Measurements from ENCODE around the gene NCOA3. TPM values are rescaled to one million over a fixed set of nuclear protein-coding genes. Genes with fewer than 3 reads are reported as not detected.

NCOA3 gene
- polyA plus RNA-seq, 1 donor, result 16.4 TPM

- Histone ChIP-seq H3K4me1 (ENCODE audit: control insufficient read depth, insufficient read depth, low read length) (peaks cover 10% of the 10 kb centered on the region), H3K9me3 (ENCODE audit: control insufficient read depth, low read depth, low read length) (no peaks in the 10 kb centered on the region), H3K4me3 (ENCODE audit: low read length) (no peak overlapping the region), H3K36me3 (ENCODE audit: control insufficient read depth, insufficient read depth, low read length) (peaks cover 32% of the 10 kb centered on the region), H3K27me3 (ENCODE audit: control insufficient read depth, insufficient read depth, low read length) (no peaks in the 10 kb centered on the region), H3K27ac (ENCODE audit: low read length) (no peak overlapping the region)
- no peak for DNase-seq
- WGBS (ENCODE audit: insufficient coverage, low lambda C conversion rate), result no CpG with 5 or more reads among the region's 27 CpGs
Observed at GRCh38 chr20:47665221-47665991, 163.7 kb downstream of the NCOA3 start.

DNA sequence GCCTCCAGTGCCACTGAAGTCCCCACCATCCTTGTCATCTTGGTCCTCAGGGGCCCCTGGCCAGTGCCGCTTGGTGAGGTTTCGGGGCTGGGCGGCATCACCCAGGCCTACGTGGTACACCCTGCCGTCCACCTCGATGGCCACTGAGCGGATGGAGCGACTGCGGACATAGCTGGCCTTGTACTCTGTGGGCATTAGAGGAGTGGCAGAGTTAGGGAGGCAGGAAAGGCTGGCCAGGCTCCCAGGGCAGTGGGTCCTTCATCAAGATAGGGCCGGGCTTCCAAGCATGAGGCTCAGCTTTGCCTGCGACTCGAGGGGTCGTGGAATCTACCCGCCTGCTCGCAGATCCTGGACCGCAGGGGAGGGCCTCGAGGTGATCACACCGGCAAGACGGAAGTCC lies 164.6 kb downstream of the NCOA3 start:
- H3K27me3 ChIP-seq (ENCODE audit: control insufficient read depth, insufficient read depth, low read length), result no peaks in the 10 kb centered on the region
- no peaks in the 10 kb centered on the region for H3K9me3 ChIP-seq (ENCODE audit: control insufficient read depth, low read depth, low read length)
- peaks cover 28% of the 10 kb centered on the region for H3K36me3 ChIP-seq (ENCODE audit: control insufficient read depth, insufficient read depth, low read length)
- no peak for DNase-seq
- no peak overlapping the region for H3K27ac ChIP-seq (ENCODE audit: low read length)
- H3K4me3 ChIP-seq (ENCODE audit: low read length), result no peak overlapping the region
- peaks cover 10% of the 10 kb centered on the region for H3K4me1 ChIP-seq (ENCODE audit: control insufficient read depth, insufficient read depth, low read length)
- no CpG with 5 or more reads among the region's 19 CpGs for WGBS (ENCODE audit: insufficient coverage, low lambda C conversion rate)

GRCh38 chr20:47667086-47667485 lies 165.4 kb downstream of the NCOA3 start:
- Histone ChIP-seq H3K4me3 (ENCODE audit: low read length) (no peak overlapping the region), H3K27ac (ENCODE audit: low read length) (no peak overlapping the region), H3K4me1 (ENCODE audit: control insufficient read depth, insufficient read depth, low read length) (peaks cover 10% of the 10 kb centered on the region), H3K27me3 (ENCODE audit: control insufficient read depth, insufficient read depth, low read length) (no peaks in the 10 kb centered on the region), H3K36me3 (ENCODE audit: control insufficient read depth, insufficient read depth, low read length) (peaks cover 21% of the 10 kb centered on the region), H3K9me3 (ENCODE audit: control insufficient read depth, low read depth, low read length) (no peaks in the 10 kb centered on the region)
- no CpG with 5 or more reads among the region's 5 CpGs for WGBS (ENCODE audit: insufficient coverage, low lambda C conversion rate)
- no peak for DNase-seq

GRCh38 chr20:47667531-47668312 lies 166.0 kb downstream of the NCOA3 start:
- no peak for DNase-seq
- Histone ChIP-seq H3K27me3 (ENCODE audit: control insufficient read depth, insufficient read depth, low read length) (no peaks in the 10 kb centered on the region), H3K36me3 (ENCODE audit: control insufficient read depth, insufficient read depth, low read length) (peaks cover 15% of the 10 kb centered on the region), H3K4me1 (ENCODE audit: control insufficient read depth, insufficient read depth, low read length) (peaks cover 10% of the 10 kb centered on the region), H3K27ac (ENCODE audit: low read length) (no peak overlapping the region), H3K4me3 (ENCODE audit: low read length) (no peak overlapping the region), H3K9me3 (ENCODE audit: control insufficient read depth, low read depth, low read length) (no peaks in the 10 kb centered on the region)
- no CpG with 5 or more reads among the region's 19 CpGs for WGBS (ENCODE audit: insufficient coverage, low lambda C conversion rate)

- DNase-seq, result peak in 1 of 2 donors; percentile 55
- Histone ChIP-seq H3K27me3 (ENCODE audit: control insufficient read depth, insufficient read depth, low read length) (no peaks in the 10 kb centered on the region), H3K4me3 (ENCODE audit: low read length) (no peak overlapping the region), H3K4me1 (ENCODE audit: control insufficient read depth, insufficient read depth, low read length) (peaks cover 8% of the 10 kb centered on the region), H3K36me3 (ENCODE audit: control insufficient read depth, insufficient read depth, low read length) (peaks cover 16% of the 10 kb centered on the region), H3K27ac (ENCODE audit: low read length) (no peak overlapping the region), H3K9me3 (ENCODE audit: control insufficient read depth, low read depth, low read length) (no peaks in the 10 kb centered on the region)
- WGBS (ENCODE audit: insufficient coverage, low lambda C conversion rate), result no CpG with 5 or more reads among the region's 23 CpGs
Observed at GRCh38 chr20:47668313-47669151, 166.8 kb downstream of the NCOA3 start.

DNA sequence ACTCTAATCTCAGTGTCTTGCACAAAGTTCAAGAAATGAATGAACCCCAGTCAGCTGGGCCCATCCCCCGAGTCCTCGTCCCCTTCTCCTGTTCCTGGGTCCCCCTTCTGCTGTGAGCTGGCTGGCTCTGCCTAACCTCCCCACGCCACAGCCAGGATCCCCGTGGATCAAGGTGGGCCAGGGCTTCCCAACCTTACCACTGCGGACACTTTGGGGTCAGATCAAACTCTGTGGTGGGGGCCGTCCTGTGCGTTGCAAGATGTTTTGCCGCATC lies 167.4 kb downstream of the NCOA3 start:
- Histone ChIP-seq H3K27ac (ENCODE audit: low read length) (no peak overlapping the region), H3K9me3 (ENCODE audit: control insufficient read depth, low read depth, low read length) (peaks cover under 1% of the 10 kb centered on the region), H3K27me3 (ENCODE audit: control insufficient read depth, insufficient read depth, low read length) (no peaks in the 10 kb centered on the region), H3K4me3 (ENCODE audit: low read length) (no peak overlapping the region), H3K4me1 (ENCODE audit: control insufficient read depth, insufficient read depth, low read length) (peaks cover 3% of the 10 kb centered on the region), H3K36me3 (ENCODE audit: control insufficient read depth, insufficient read depth, low read length) (peaks cover 16% of the 10 kb centered on the region)
- no peak for DNase-seq
- no CpG with 5 or more reads among the region's 8 CpGs for WGBS (ENCODE audit: insufficient coverage, low lambda C conversion rate)

- no peak overlapping the region for H3K4me3 ChIP-seq (ENCODE audit: low read length)
- no peaks in the 10 kb centered on the region for H3K4me1 ChIP-seq (ENCODE audit: control insufficient read depth, insufficient read depth, low read length)
- H3K27me3 ChIP-seq (ENCODE audit: control insufficient read depth, insufficient read depth, low read length), result no peaks in the 10 kb centered on the region
- no peak for DNase-seq
- H3K9me3 ChIP-seq (ENCODE audit: control insufficient read depth, low read depth, low read length), result peaks cover 2% of the 10 kb centered on the region
- no peak overlapping the region for H3K27ac ChIP-seq (ENCODE audit: low read length)
- WGBS (ENCODE audit: insufficient coverage, low lambda C conversion rate), result no CpG with 5 or more reads among the region's 4 CpGs
- peaks cover 14% of the 10 kb centered on the region for H3K36me3 ChIP-seq (ENCODE audit: control insufficient read depth, insufficient read depth, low read length)
Observed at GRCh38 chr20:47669489-47669888, 167.8 kb downstream of the NCOA3 start.

DNA sequence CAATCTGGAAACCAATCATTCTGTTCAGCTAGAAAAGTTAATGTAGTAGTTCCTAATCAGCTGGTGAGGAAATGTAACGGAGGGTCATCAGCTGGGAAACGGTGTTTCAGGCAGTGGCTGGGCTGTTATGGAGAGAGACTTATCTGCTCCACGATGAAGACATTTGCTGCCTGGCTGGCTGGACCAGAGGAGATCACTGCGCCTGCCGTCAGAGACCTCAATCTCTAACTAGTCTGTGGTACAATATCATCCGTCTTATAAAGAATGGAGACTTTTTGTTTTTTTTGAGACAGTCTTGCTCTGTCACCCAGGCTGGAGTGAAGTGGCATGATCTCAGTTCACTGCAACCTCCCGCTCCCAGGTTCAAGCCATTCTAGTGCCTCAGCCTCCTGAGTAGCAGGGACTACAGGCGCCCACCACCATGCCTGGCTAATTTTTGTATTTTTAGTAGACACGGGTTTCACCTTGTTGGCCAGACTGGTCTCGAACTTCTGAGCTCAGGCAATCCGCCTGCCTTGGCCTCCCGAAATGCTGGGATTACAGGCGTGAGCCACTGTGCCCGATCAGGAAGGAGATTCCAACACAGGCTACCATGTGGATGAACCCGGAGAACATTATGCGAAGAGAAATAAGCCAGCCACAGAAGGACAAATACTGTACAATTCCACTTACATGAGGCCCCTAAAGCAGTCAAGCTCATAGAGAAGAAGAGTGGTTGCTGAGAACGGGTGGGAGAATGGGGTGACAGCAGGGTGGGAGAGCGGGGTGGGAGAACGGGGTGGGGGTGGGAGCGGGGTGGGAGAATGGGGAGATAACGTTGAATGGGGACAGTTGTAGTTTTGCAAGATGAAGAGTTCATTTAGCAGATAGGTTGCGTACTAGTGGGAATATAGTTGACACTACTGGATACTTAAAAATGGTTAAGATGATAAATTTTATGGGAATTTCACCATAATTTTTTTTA lies 168.5 kb downstream of the NCOA3 start:
- H3K36me3 ChIP-seq (ENCODE audit: control insufficient read depth, insufficient read depth, low read length), result peaks cover 11% of the 10 kb centered on the region
- DNase-seq, result no peak
- no peaks in the 10 kb centered on the region for H3K27me3 ChIP-seq (ENCODE audit: control insufficient read depth, insufficient read depth, low read length)
- H3K4me1 ChIP-seq (ENCODE audit: control insufficient read depth, insufficient read depth, low read length), result no peaks in the 10 kb centered on the region
- H3K4me3 ChIP-seq (ENCODE audit: low read length), result no peak overlapping the region
- no peak overlapping the region for H3K27ac ChIP-seq (ENCODE audit: low read length)
- 90% methylated on average over 2 of the region's 22 CpGs for WGBS (ENCODE audit: insufficient coverage, low lambda C conversion rate)
- peaks cover 2% of the 10 kb centered on the region for H3K9me3 ChIP-seq (ENCODE audit: control insufficient read depth, low read depth, low read length)

DNA sequence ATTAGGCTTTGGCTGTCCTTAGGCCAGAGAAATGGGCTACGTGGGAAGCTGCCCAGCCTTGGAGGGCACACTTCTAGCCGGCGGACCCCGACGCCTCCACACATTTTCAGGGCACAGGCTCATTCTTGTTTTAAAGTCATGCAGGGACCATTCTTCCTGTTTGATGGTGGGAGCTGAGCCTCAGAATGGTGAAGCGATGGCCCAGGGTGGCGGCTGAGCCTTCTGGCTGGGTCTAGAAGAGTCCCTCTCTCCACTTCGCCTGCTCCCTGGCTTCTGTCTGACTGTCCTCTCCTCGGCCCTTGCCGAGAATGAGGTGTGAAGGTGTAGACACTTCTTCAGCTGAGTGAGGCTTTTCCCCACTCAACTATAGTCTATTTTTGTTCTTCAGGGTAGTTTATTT lies 169.2 kb downstream of the NCOA3 start:
- H3K36me3 ChIP-seq (ENCODE audit: control insufficient read depth, insufficient read depth, low read length), result peaks cover 6% of the 10 kb centered on the region
- H3K27ac ChIP-seq (ENCODE audit: low read length), result no peak overlapping the region
- H3K4me3 ChIP-seq (ENCODE audit: low read length), result no peak overlapping the region
- DNase-seq, result no peak
- peaks cover 2% of the 10 kb centered on the region for H3K9me3 ChIP-seq (ENCODE audit: control insufficient read depth, low read depth, low read length)
- H3K27me3 ChIP-seq (ENCODE audit: control insufficient read depth, insufficient read depth, low read length), result no peaks in the 10 kb centered on the region
- no CpG with 5 or more reads among the region's 10 CpGs for WGBS (ENCODE audit: insufficient coverage, low lambda C conversion rate)
- no peaks in the 10 kb centered on the region for H3K4me1 ChIP-seq (ENCODE audit: control insufficient read depth, insufficient read depth, low read length)

All from large intestine (tissue), 3 donors.